IgD-negative memory B cell (primary cell): ENCODE data around the gene VAV2. TPM values are rescaled to one million over a fixed set of nuclear protein-coding genes. Genes with fewer than 3 reads are reported as not detected.

Experiments
- H3K27ac Mint-ChIP-seq, 3 donors: one replicate each; pipeline ENCODE4 v1.8.0; 2020 to 2022; ENCODE audit warnings: mild to moderate bottlenecking in 3 of 3, mixed read lengths in 3 of 3, moderate library complexity in 1 of 3
- H3K27me3 Mint-ChIP-seq: one replicate; pipeline ENCODE4 v1.8.0; 2021; ENCODE audit warnings: mixed read lengths
- H3K36me3 Mint-ChIP-seq: one replicate; pipeline ENCODE4 v1.8.0; 2020; ENCODE audit warnings: mild to moderate bottlenecking, mixed read lengths
- H3K4me1 Mint-ChIP-seq, 3 donors: one replicate each; pipeline ENCODE4 v1.8.0; 2020 to 2022; ENCODE audit warnings: mixed read lengths in 3 of 3, mild to moderate bottlenecking in 1 of 3
- H3K4me3 Mint-ChIP-seq, 4 donors: one replicate each; pipeline ENCODE4 v1.8.0; 2020 to 2022; ENCODE audit warnings: mild to moderate bottlenecking in 4 of 4, mixed read lengths in 4 of 4, moderate library complexity in 3 of 4
- H3K9me3 Mint-ChIP-seq, 3 donors: one replicate each; pipeline ENCODE4 v1.8.0; 2020 to 2021; ENCODE audit warnings: mixed read lengths in 3 of 3, mild to moderate bottlenecking in 1 of 3
- polyA plus RNA-seq: library from polyadenylated mRNA; unstranded; fragments of 300-500 nt; fragmentation: Illumina TruSeq; gene quantifications from one replicate; pipeline ENCODE4 v1.2.3, GENCODE V29; 2021

Gene VAV2
- polyA plus RNA-seq, 1 donor from 2014 or later: 28.7 TPM

GRCh38 chr9:133854765-133855164 lies 137.4 kb downstream of the VAV2 start:
- H3K27me3 Mint-ChIP-seq: no peaks in the 10 kb centered on the region

GRCh38 chr9:133854048-133854447 lies 138.1 kb downstream of the VAV2 start:
- no peak overlapping the region for H3K27ac Mint-ChIP-seq
- H3K36me3 Mint-ChIP-seq: peaks cover 6% of the 10 kb centered on the region
- peak overlapping the region in 1 of 4 donors; percentile 41 for H3K4me3 Mint-ChIP-seq
- no peaks in the 10 kb centered on the region for H3K9me3 Mint-ChIP-seq
- peaks cover 6 to 29% (median 28%) of the 10 kb centered on the region in 3 donors for H3K4me1 Mint-ChIP-seq
- H3K27me3 Mint-ChIP-seq: no peaks in the 10 kb centered on the region

More at GRCh38 chr9:133854765-133855164, 137.4 kb downstream of the VAV2 start:
- peaks cover 6 to 29% (median 26%) of the 10 kb centered on the region in 3 donors for H3K4me1 Mint-ChIP-seq
- no peak overlapping the region for H3K4me3 Mint-ChIP-seq
- peaks cover 6% of the 10 kb centered on the region for H3K36me3 Mint-ChIP-seq
- no peaks in the 10 kb centered on the region for H3K9me3 Mint-ChIP-seq
- no peak overlapping the region for H3K27ac Mint-ChIP-seq

GRCh38 chr9:133853331-133853730 lies 138.8 kb downstream of the VAV2 start:
- peaks cover 6% of the 10 kb centered on the region for H3K36me3 Mint-ChIP-seq
- H3K27me3 Mint-ChIP-seq: no peaks in the 10 kb centered on the region
- H3K27ac Mint-ChIP-seq: peak overlapping the region in 1 of 3 donors; percentile 47
- H3K4me1 Mint-ChIP-seq: peaks cover 13 to 33% (median 29%) of the 10 kb centered on the region in 3 donors
- no peak overlapping the region for H3K4me3 Mint-ChIP-seq
- H3K9me3 Mint-ChIP-seq: no peaks in the 10 kb centered on the region

GRCh38 chr9:133852431-133852830 lies 139.7 kb downstream of the VAV2 start:
- H3K27me3 Mint-ChIP-seq: no peaks in the 10 kb centered on the region
- no peaks in the 10 kb centered on the region for H3K9me3 Mint-ChIP-seq

GRCh38 chr9:133851693-133852092 lies 140.4 kb downstream of the VAV2 start:
- no peak overlapping the region for H3K27ac Mint-ChIP-seq
- peaks cover 16 to 34% (median 22%) of the 10 kb centered on the region in 3 donors for H3K4me1 Mint-ChIP-seq
- no peaks in the 10 kb centered on the region for H3K27me3 Mint-ChIP-seq
- H3K4me3 Mint-ChIP-seq: no peak overlapping the region
- peaks cover 4% of the 10 kb centered on the region for H3K36me3 Mint-ChIP-seq
- no peaks in the 10 kb centered on the region for H3K9me3 Mint-ChIP-seq

More at GRCh38 chr9:133852431-133852830, 139.7 kb downstream of the VAV2 start:
- H3K4me1 Mint-ChIP-seq: peaks cover 16 to 35% (median 24%) of the 10 kb centered on the region in 3 donors
- H3K4me3 Mint-ChIP-seq: no peak overlapping the region
- H3K36me3 Mint-ChIP-seq: peaks cover 4% of the 10 kb centered on the region
- H3K27ac Mint-ChIP-seq: no peak overlapping the region

- Mint-ChIP-seq H3K4me1 (peaks cover 14 to 32% (median 22%) of the 10 kb centered on the region in 3 donors), H3K4me3 (no peak overlapping the region), H3K9me3 (no peaks in the 10 kb centered on the region), H3K36me3 (peaks cover 4% of the 10 kb centered on the region), H3K27me3 (no peaks in the 10 kb centered on the region), H3K27ac (peak overlapping the region in 1 of 3 donors; percentile 48)
These were observed 141.2 kb downstream of the VAV2 start for GRCh38 chr9:133850937-133851336.

GRCh38 chr9:133850161-133850560 lies 142.0 kb downstream of the VAV2 start:
- Mint-ChIP-seq H3K9me3 (no peaks in the 10 kb centered on the region), H3K36me3 (peaks cover 4% of the 10 kb centered on the region), H3K4me3 (no peak overlapping the region), H3K4me1 (peaks cover 10 to 33% (median 24%) of the 10 kb centered on the region in 3 donors), H3K27ac (no peak overlapping the region), H3K27me3 (no peaks in the 10 kb centered on the region)

- peak overlapping the region in 1 of 3 donors; percentile 87 for H3K27ac Mint-ChIP-seq
- no peaks in the 10 kb centered on the region for H3K27me3 Mint-ChIP-seq
- peaks cover 4% of the 10 kb centered on the region for H3K36me3 Mint-ChIP-seq
- H3K4me1 Mint-ChIP-seq: peaks cover 10 to 31% (median 23%) of the 10 kb centered on the region in 3 donors
- H3K9me3 Mint-ChIP-seq: no peaks in the 10 kb centered on the region
- H3K4me3 Mint-ChIP-seq: no peak overlapping the region
These were observed 142.9 kb downstream of the VAV2 start for GRCh38 chr9:133849110-133849670.

GRCh38 chr9:133848471-133849109 lies 143.5 kb downstream of the VAV2 start:
- peaks cover 4% of the 10 kb centered on the region for H3K36me3 Mint-ChIP-seq
- peak overlapping the region in 1 of 3 donors; percentile 87 for H3K27ac Mint-ChIP-seq
- no peaks in the 10 kb centered on the region for H3K9me3 Mint-ChIP-seq
- no peaks in the 10 kb centered on the region for H3K27me3 Mint-ChIP-seq
- peaks cover 10 to 26% (median 20%) of the 10 kb centered on the region in 3 donors for H3K4me1 Mint-ChIP-seq
- no peak overlapping the region for H3K4me3 Mint-ChIP-seq

- Mint-ChIP-seq H3K27ac (no peak overlapping the region), H3K4me1 (peaks cover 10 to 22% (median 13%) of the 10 kb centered on the region in 3 donors), H3K9me3 (no peaks in the 10 kb centered on the region), H3K27me3 (no peaks in the 10 kb centered on the region), H3K4me3 (no peak overlapping the region), H3K36me3 (peaks cover under 1% of the 10 kb centered on the region)
These were observed 145.5 kb downstream of the VAV2 start for GRCh38 chr9:133846483-133847090.

- H3K27ac Mint-ChIP-seq: no peak overlapping the region
- H3K36me3 Mint-ChIP-seq: no peaks in the 10 kb centered on the region
- H3K4me3 Mint-ChIP-seq: peak overlapping the region in 2 of 4 donors; percentile 12 to 60
- H3K4me1 Mint-ChIP-seq: peaks cover 4 to 16% (median 10%) of the 10 kb centered on the region in 3 donors
- H3K27me3 Mint-ChIP-seq: no peaks in the 10 kb centered on the region
- H3K9me3 Mint-ChIP-seq: no peaks in the 10 kb centered on the region
These were observed 146.7 kb downstream of the VAV2 start for GRCh38 chr9:133845440-133845839.

- H3K4me1 Mint-ChIP-seq: peaks cover 1 to 14% (median 10%) of the 10 kb centered on the region in 3 donors
- H3K27ac Mint-ChIP-seq: peak overlapping the region in 1 of 3 donors; percentile 23
- no peaks in the 10 kb centered on the region for H3K36me3 Mint-ChIP-seq
- H3K27me3 Mint-ChIP-seq: no peaks in the 10 kb centered on the region
- H3K9me3 Mint-ChIP-seq: no peaks in the 10 kb centered on the region
- H3K4me3 Mint-ChIP-seq: peak overlapping the region in 1 of 4 donors; percentile 60
These were observed 147.2 kb downstream of the VAV2 start for GRCh38 chr9:133844881-133845410.

GRCh38 chr9:133844398-133844784 lies 147.7 kb downstream of the VAV2 start:
- no peak overlapping the region for H3K4me3 Mint-ChIP-seq
- no peaks in the 10 kb centered on the region for H3K27me3 Mint-ChIP-seq
- peaks cover 1 to 12% (median 10%) of the 10 kb centered on the region in 3 donors for H3K4me1 Mint-ChIP-seq

GRCh38 chr9:133843751-133844397 lies 148.2 kb downstream of the VAV2 start:
- no peaks in the 10 kb centered on the region for H3K36me3 Mint-ChIP-seq
- H3K4me1 Mint-ChIP-seq: peaks cover 1 to 13% (median 8%) of the 10 kb centered on the region in 3 donors
- peak overlapping the region in 2 of 3 donors; percentile 88 to 91 for H3K27ac Mint-ChIP-seq
- H3K9me3 Mint-ChIP-seq: no peaks in the 10 kb centered on the region
- H3K4me3 Mint-ChIP-seq: no peak overlapping the region
- no peaks in the 10 kb centered on the region for H3K27me3 Mint-ChIP-seq

More at GRCh38 chr9:133844398-133844784, 147.7 kb downstream of the VAV2 start:
- H3K9me3 Mint-ChIP-seq: no peaks in the 10 kb centered on the region
- no peak overlapping the region for H3K27ac Mint-ChIP-seq
- no peaks in the 10 kb centered on the region for H3K36me3 Mint-ChIP-seq

GRCh38 chr9:133843250-133843649 lies 148.9 kb downstream of the VAV2 start:
- peaks cover 1 to 9% (median 2%) of the 10 kb centered on the region in 3 donors for H3K4me1 Mint-ChIP-seq
- no peaks in the 10 kb centered on the region for H3K9me3 Mint-ChIP-seq
- H3K27ac Mint-ChIP-seq: peak overlapping the region in 2 of 3 donors; percentile 88 to 91

More at GRCh38 chr9:133843250-133843649, 148.9 kb downstream of the VAV2 start:
- H3K4me3 Mint-ChIP-seq: peak overlapping the region in 1 of 4 donors; percentile 13
- H3K27me3 Mint-ChIP-seq: no peaks in the 10 kb centered on the region
- H3K36me3 Mint-ChIP-seq: no peaks in the 10 kb centered on the region
